OCI-LY3 (cell line): Measurements from ENCODE around the gene CNTN5.
"Not testable (repeated sequence)": the region's sequence is repeated elsewhere in the genome, so short reads cannot be mapped to it uniquely, and the experiment has no call there.

Experiments used
- H2AFZ ChIP-seq: fragments of 200-600, 300-600 bp; shearing (Covaris generic); 2 replicates; pipeline ENCODE4 v1.6.0; 2014; ENCODE audit warnings: antibody characterized with exemption, low read depth, low read length
- H3K27ac ChIP-seq: fragments of 200-600, 300-600 bp; sonication (generic); 2 replicates; pipeline ENCODE4 v1.5.1; 2014; ENCODE audit warnings: mild to moderate bottlenecking, low read length, moderate library complexity, mixed read lengths
- H3K27me3 ChIP-seq: fragments of 200-600, 300-600 bp; sonication (generic); 2 replicates; pipeline ENCODE4 v1.6.1; 2014; ENCODE audit warnings: low read depth, low read length, mixed read lengths
- H3K36me3 ChIP-seq: fragments of 200-600, 300-600 bp; sonication (generic); replicated peaks from 2 replicates; pipeline ENCODE3; 2014; ENCODE audit warnings: low read depth, low read length, mixed read lengths
- H3K4me1 ChIP-seq: fragments of 300-600, 200-600 bp; sonication (generic); 2 replicates; pipeline ENCODE4 v1.6.1; 2014; ENCODE audit warnings: low read length, mixed read lengths
- H3K4me2 ChIP-seq: fragments of 200-600, 300-600 bp; sonication (generic); 2 replicates; pipeline ENCODE4 v1.6.1; 2014; ENCODE audit warnings: low read length, mixed read lengths
- H3K4me3 ChIP-seq: fragments of 300-600, 200-600 bp; sonication (generic); 2 replicates; pipeline ENCODE4 v1.5.1; 2014; ENCODE audit warnings: antibody characterized with exemption, mild to moderate bottlenecking, low read length, moderate library complexity
- H3K79me2 ChIP-seq: fragments of 300-600, 200-600 bp; shearing (Covaris generic); 2 replicates; pipeline ENCODE4 v1.6.1; 2014; ENCODE audit warnings: mild to moderate bottlenecking, low read length, mixed read lengths
- H3K9ac ChIP-seq: fragments of 300-600, 200-600 bp; shearing (Covaris generic); 2 replicates; pipeline ENCODE4 v1.6.0; 2014; ENCODE audit warnings: mild to moderate bottlenecking, low read length, moderate library complexity
- H3K9me3 ChIP-seq: fragments of 200-600, 300-600 bp; shearing (Covaris generic); 2 replicates; pipeline ENCODE4 v1.6.1; 2014; ENCODE audit warnings: low read length, mixed read lengths; ENCODE audit not compliant: insufficient read depth
- H4K20me1 ChIP-seq: fragments of 200-600, 300-600 bp; sonication (generic); 2 replicates; pipeline ENCODE4 v1.6.1; 2016; ENCODE audit warnings: low read length, mixed read lengths; ENCODE audit not compliant: insufficient read depth
- EZH2phosphoT487 ChIP-seq: fragments of 200-600 bp; shearing (Covaris generic); IDR thresholded peaks from 2 replicates; pipeline ENCODE4 v1.6.1; 2018; ENCODE audit warnings: antibody characterized with exemption, mixed run types, low read depth
- TF ChIP-seq, protein P1 (sequence below): fragments of 200-600, 300-600 bp; sonication (generic); IDR thresholded peaks from 2 replicates; pipeline ENCODE4 v1.5.1; 2014; ENCODE audit warnings: antibody characterized with exemption, low read length, low read depth

Gene CNTN5

DNA sequence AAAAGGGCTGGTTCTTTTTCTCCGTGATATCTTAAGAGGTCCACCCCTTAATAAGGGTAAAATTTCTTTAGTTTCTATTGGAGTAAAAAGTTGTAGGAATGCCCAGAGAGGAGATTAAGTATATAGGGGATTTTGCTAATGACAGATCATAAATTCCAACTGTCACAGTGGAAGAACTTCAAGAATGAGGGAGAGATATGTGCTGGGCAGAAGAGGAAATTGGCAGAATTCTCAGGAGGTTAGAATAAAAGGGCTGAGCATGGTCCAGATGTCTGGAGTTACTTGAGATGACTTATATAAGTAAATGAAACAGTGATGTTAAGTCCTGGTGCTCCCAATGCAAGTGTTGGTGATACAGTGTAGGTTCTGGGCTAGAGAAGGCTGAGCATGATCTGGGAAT is 1248.8 kb downstream of the CNTN5 start:
- H3K4me2 ChIP-seq: no peak overlapping the region
- H3K4me1 ChIP-seq: no peaks in the 10 kb centered on the region
- no peaks in the 10 kb centered on the region for H3K27me3 ChIP-seq
- H3K9ac ChIP-seq: no peak overlapping the region
- no peaks in the 10 kb centered on the region for H3K9me3 ChIP-seq
- TF ChIP-seq, protein P1, sequence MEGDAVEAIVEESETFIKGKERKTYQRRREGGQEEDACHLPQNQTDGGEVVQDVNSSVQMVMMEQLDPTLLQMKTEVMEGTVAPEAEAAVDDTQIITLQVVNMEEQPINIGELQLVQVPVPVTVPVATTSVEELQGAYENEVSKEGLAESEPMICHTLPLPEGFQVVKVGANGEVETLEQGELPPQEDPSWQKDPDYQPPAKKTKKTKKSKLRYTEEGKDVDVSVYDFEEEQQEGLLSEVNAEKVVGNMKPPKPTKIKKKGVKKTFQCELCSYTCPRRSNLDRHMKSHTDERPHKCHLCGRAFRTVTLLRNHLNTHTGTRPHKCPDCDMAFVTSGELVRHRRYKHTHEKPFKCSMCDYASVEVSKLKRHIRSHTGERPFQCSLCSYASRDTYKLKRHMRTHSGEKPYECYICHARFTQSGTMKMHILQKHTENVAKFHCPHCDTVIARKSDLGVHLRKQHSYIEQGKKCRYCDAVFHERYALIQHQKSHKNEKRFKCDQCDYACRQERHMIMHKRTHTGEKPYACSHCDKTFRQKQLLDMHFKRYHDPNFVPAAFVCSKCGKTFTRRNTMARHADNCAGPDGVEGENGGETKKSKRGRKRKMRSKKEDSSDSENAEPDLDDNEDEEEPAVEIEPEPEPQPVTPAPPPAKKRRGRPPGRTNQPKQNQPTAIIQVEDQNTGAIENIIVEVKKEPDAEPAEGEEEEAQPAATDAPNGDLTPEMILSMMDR: no peak
- TF ChIP-seq EZH2phosphoT487: no peak
- H2AFZ ChIP-seq: no peak overlapping the region
- H3K27ac ChIP-seq: no peak overlapping the region
- no peaks in the 10 kb centered on the region for H4K20me1 ChIP-seq
- no peak overlapping the region for H3K4me3 ChIP-seq
- H3K79me2 ChIP-seq: no peaks in the 10 kb centered on the region
- H3K36me3 ChIP-seq: no peaks in the 10 kb centered on the region

- H4K20me1 ChIP-seq: no peaks in the 10 kb centered on the region
- no peaks in the 10 kb centered on the region for H3K9me3 ChIP-seq
- no peak overlapping the region for H3K4me2 ChIP-seq
- no peak overlapping the region for H3K27ac ChIP-seq
- no peaks in the 10 kb centered on the region for H3K27me3 ChIP-seq
- H3K79me2 ChIP-seq: no peaks in the 10 kb centered on the region
- TF ChIP-seq EZH2phosphoT487: no peak
- TF ChIP-seq, protein P1: no peak
- no peak overlapping the region for H3K4me3 ChIP-seq
- no peak overlapping the region for H3K9ac ChIP-seq
- no peak overlapping the region for H2AFZ ChIP-seq
- H3K4me1 ChIP-seq: no peaks in the 10 kb centered on the region
- no peaks in the 10 kb centered on the region for H3K36me3 ChIP-seq
Observed at GRCh38 chr11:100273066-100273815, 1252.5 kb downstream of the CNTN5 start.

DNA sequence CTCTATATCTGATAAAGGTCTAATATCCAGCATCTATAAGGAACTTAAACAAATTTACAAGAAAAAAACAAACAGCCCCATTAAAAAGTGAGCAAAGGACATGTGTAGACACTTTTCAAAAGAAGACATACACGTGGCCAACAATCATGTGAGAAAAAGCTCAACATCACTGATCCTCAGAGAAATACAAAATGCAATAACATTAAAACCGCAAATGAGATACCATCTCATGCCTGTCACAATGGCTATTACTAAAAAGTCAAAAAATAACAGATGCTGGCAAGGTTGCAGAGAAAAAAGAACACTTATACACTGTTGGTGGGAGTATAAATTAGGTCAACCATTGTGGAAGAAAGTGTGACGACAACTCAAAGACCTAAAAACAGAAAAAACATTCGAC is 1253.7 kb downstream of the CNTN5 start:
- not testable (repeated sequence) for H3K4me1 ChIP-seq, H3K9me3 ChIP-seq, H3K27ac ChIP-seq, H3K36me3 ChIP-seq, H3K27me3 ChIP-seq, H2AFZ ChIP-seq, H3K79me2 ChIP-seq, H3K4me3 ChIP-seq, H3K9ac ChIP-seq, H3K4me2 ChIP-seq, H4K20me1 ChIP-seq

DNA sequence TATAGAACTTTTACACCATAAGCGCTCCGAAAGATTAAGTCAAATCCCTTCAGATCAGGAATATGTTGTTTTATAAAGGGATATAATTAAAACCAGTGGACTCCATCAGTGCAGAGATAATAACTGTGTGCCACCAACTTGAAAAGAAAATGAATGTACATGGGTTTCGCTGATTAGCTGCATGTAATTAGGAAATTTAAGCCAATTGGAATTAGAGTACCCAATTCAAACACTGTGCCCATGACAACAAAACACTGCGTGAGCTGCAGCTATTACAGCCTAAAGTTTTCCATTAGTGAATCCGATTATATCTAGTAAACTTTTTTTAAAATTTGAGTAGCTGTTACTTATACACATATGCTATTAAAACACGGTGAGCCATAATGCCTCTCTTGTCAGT is 1274.0 kb downstream of the CNTN5 start:
- no peak overlapping the region for H3K27ac ChIP-seq

More for the DNA sequence above, 1274.0 kb downstream of the CNTN5 start:
- H2AFZ ChIP-seq: no peak overlapping the region
- no peaks in the 10 kb centered on the region for H3K9me3 ChIP-seq
- no peaks in the 10 kb centered on the region for H3K36me3 ChIP-seq
- no peak overlapping the region for H3K9ac ChIP-seq
- H3K4me3 ChIP-seq: no peak overlapping the region
- no peaks in the 10 kb centered on the region for H4K20me1 ChIP-seq
- no peaks in the 10 kb centered on the region for H3K79me2 ChIP-seq
- TF ChIP-seq, protein P1: no peak
- no peak for TF ChIP-seq EZH2phosphoT487
- H3K27me3 ChIP-seq: no peaks in the 10 kb centered on the region
- H3K4me2 ChIP-seq: no peak overlapping the region
- H3K4me1 ChIP-seq: no peaks in the 10 kb centered on the region
